Lower leg skin (tissue), 3 donors: Measurements from ENCODE around the gene MIAT.

ENCODE experiments used
- CTCF ChIP-seq, 3 donors: fragments of 450-650 bp; IDR thresholded peaks; one replicate each; pipeline ENCODE4 v1.5.1; 2016; ENCODE audit warnings: antibody characterized with exemption in 3 of 3, mild to moderate bottlenecking in 3 of 3, moderate library complexity in 2 of 3
- POLR2A ChIP-seq, 2 donors: fragments of 450-650 bp; IDR thresholded peaks; one replicate each; pipeline ENCODE4 v1.6.1; 2016 to 2017; ENCODE audit warnings: antibody characterized with exemption in 2 of 2, mild to moderate bottlenecking in 1 of 2, moderate library complexity in 1 of 2

DNA sequence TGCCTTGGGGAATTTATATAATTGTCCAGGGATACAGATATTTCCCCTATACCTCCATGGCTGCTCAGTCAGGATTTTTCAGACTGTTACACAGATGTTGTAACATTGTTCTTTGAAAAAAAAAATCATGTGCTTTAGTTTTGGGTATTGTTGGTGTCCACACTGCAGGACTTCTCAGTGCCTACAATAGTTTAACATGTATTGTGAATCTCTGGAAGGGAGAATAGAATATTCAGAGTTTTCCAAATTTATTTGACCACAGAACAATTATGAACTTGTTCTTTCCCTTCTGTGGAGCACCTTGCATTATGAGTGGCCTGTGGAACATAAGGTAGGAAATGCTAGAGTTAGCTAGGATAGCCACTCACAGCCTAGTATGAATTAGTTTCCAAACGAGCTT is 21.1 kb upstream of the MIAT start:
- TF ChIP-seq CTCF (IDR thresholded peaks at IDR 0.05) (no peak), POLR2A (IDR thresholded peaks at IDR 0.05) (no peak)
